22Rv1 (cell line): ENCODE data around the gene SLC39A8.

Source experiments
- CTCF ChIP-seq: fragments of 450-650 bp; IDR thresholded peaks from 2 replicates; pipeline ENCODE4 v1.5.1; 2017; ENCODE audit warnings: mild to moderate bottlenecking
- ZFX ChIP-seq: fragments of 450-650 bp; IDR thresholded peaks from 2 replicates; pipeline ENCODE4 v1.6.1; 2017; ENCODE audit warnings: antibody characterized with exemption, borderline replicate concordance

GRCh38 chr4:102316585-102316984, 28.7 kb downstream of the SLC39A8 start:
- TF ChIP-seq CTCF, result no peak
- no peak for TF ChIP-seq ZFX
